Measurements from ENCODE around the gene GOPC. TPM values are rescaled to one million over a fixed set of nuclear protein-coding genes. Genes with fewer than 3 reads are reported as not detected.
"Not testable (repeated sequence)": the region's sequence is repeated elsewhere in the genome, so short reads cannot be mapped to it uniquely, and the experiment has no call there.

Gene GOPC
- total RNA-seq, 1 experiment from 2014 or later = 14.1 TPM

DNA sequence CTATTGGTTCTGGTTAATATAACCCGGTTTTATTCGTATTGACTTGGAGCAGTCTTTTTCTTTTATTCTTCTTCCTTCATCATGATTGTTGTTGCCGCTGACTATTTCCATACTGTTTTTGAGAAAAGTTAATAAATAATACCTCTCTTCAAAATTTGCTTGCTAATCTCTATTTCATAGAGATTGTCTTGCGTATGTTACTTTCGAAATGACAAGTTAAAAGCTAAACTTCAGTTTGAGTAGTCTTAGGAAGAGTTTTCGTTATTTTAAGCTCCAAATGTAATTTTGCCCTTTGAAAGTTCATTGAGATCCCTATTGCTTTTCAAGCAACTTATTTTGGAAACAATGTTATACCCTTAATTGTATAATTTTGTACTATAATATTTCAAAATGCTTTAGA, 83.4 kb downstream of the GOPC start:
- DNase-seq = no peak
- no TSS peak for BruUV-seq (replicated peaks)
- H3K9me2 ChIP-seq (ENCODE audit: insufficient read depth) = no peaks in the 10 kb centered on the region
- no peak overlapping the region for H3K27ac ChIP-seq
- H3K36me3 ChIP-seq (ENCODE audit: low read depth) = no peaks in the 10 kb centered on the region
- no peaks in the 10 kb centered on the region for H4K20me1 ChIP-seq (ENCODE audit: insufficient read depth)
- 0 out of 2 replicates have a peak, but pooled peaks cover 6% of the 10 kb centered on the region for H3F3A ChIP-seq (ENCODE audit: insufficient read depth, low read depth)
- peaks cover 4% of the 10 kb centered on the region; the same call in 1 of the 2 replicates for H3K4me1 ChIP-seq (replicated peaks; ENCODE audit: insufficient read depth)
- no peak for TF ChIP-seq EZH2 (IDR thresholded peaks at IDR 0.05; ENCODE audit: low read depth)
- TF ChIP-seq, protein P1, sequence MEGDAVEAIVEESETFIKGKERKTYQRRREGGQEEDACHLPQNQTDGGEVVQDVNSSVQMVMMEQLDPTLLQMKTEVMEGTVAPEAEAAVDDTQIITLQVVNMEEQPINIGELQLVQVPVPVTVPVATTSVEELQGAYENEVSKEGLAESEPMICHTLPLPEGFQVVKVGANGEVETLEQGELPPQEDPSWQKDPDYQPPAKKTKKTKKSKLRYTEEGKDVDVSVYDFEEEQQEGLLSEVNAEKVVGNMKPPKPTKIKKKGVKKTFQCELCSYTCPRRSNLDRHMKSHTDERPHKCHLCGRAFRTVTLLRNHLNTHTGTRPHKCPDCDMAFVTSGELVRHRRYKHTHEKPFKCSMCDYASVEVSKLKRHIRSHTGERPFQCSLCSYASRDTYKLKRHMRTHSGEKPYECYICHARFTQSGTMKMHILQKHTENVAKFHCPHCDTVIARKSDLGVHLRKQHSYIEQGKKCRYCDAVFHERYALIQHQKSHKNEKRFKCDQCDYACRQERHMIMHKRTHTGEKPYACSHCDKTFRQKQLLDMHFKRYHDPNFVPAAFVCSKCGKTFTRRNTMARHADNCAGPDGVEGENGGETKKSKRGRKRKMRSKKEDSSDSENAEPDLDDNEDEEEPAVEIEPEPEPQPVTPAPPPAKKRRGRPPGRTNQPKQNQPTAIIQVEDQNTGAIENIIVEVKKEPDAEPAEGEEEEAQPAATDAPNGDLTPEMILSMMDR (conservative IDR thresholded peaks at IDR 0.05) = no peak
- intact Hi-C loops (cut with micrococcal nuclease; ENCODE audit: unreplicated experiment) = no loop called here
- no peaks in the 10 kb centered on the region for H3K27me3 ChIP-seq (ENCODE audit: insufficient read depth, low read depth)
- no peak overlapping the region for H2AFZ ChIP-seq
- no peaks in the 10 kb centered on the region for H3K79me2 ChIP-seq (ENCODE audit: low read depth)
- H3K9me3 ChIP-seq (ENCODE audit: insufficient read depth, low read depth) = no peaks in the 10 kb centered on the region
- POLR2A ChIA-PET (ENCODE audit: unreplicated experiment) = no interaction called here
- no peak overlapping the region for H3K4me3 ChIP-seq
- H3K4me2 ChIP-seq = no peak overlapping the region
- CTCF ChIA-PET = no interaction called here

DNA sequence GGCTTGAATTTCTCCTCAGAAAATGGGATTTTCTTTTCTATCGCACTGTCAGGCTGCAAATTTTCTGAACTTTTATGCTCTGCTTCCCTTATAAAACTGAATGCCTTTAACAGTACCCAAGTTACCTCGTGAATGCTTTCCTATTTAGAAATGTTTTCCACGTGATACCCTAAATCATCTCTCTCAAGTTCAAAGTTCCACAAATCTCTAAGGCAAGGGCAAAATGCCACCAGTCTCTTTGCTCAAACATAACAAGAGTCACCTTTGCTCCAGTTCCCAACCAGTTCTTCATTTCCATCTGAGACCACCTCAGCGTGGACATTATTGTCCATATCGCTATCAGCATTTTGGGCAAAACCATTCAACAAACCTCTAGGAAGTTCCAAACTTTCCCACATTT, 84.3 kb downstream of the GOPC start:
- H3K79me2 ChIP-seq (ENCODE audit: low read depth); POLR2A ChIA-PET (ENCODE audit: unreplicated experiment); CTCF ChIA-PET; H4K20me1 ChIP-seq (ENCODE audit: insufficient read depth); intact Hi-C loops (cut with micrococcal nuclease; ENCODE audit: unreplicated experiment); H3F3A ChIP-seq (ENCODE audit: insufficient read depth, low read depth); H3K9me2 ChIP-seq (ENCODE audit: insufficient read depth); H3K27ac ChIP-seq; H3K4me2 ChIP-seq; H3K9me3 ChIP-seq (ENCODE audit: insufficient read depth, low read depth); H2AFZ ChIP-seq; H3K36me3 ChIP-seq (ENCODE audit: low read depth); H3K27me3 ChIP-seq (ENCODE audit: insufficient read depth, low read depth); BruUV-seq (replicated peaks); H3K4me3 ChIP-seq; H3K4me1 ChIP-seq (replicated peaks; ENCODE audit: insufficient read depth); DNase-seq: not testable (repeated sequence)

DNA sequence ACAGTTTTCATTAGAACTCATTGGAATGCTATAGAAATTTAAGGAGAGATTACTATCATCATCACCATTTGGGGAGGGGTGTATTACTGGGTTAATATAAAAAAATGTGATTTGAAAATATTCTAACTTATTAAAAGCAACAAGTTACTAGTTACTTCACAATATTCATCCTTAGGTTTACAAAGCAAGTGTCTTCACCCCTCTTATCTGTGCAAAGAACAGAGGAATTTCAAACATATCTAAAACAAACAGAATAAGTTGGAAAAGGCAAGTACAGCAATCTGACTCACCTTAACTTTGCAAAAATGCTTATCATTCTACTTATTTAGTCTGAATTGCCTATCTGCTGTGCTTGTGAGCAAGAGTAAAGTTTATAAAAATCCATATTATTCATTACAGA, 87.0 kb downstream of the GOPC start:
- no peak overlapping the region for H3K4me3 ChIP-seq
- no TSS peak for BruUV-seq (replicated peaks)
- CTCF ChIA-PET = no interaction called here
- H3K27ac ChIP-seq = no peak overlapping the region
- POLR2A ChIA-PET (ENCODE audit: unreplicated experiment) = no interaction called here
- intact Hi-C loops (cut with micrococcal nuclease; ENCODE audit: unreplicated experiment) = loop anchor here (2.0 kb wide), 1 partner anchor 51 kb away; no protein-coding TSS in a partner anchor
- no peak overlapping the region for H2AFZ ChIP-seq
- H3K79me2 ChIP-seq (ENCODE audit: low read depth) = no peaks in the 10 kb centered on the region
- H3K9me2 ChIP-seq (ENCODE audit: insufficient read depth) = no peaks in the 10 kb centered on the region
- no peaks in the 10 kb centered on the region for H4K20me1 ChIP-seq (ENCODE audit: insufficient read depth)
- TF ChIP-seq, protein P1 (conservative IDR thresholded peaks at IDR 0.05) = no peak
- no peak for TF ChIP-seq EZH2 (IDR thresholded peaks at IDR 0.05; ENCODE audit: low read depth)
- no peaks in the 10 kb centered on the region for H3K9me3 ChIP-seq (ENCODE audit: insufficient read depth, low read depth)
- H3K36me3 ChIP-seq (ENCODE audit: low read depth) = no peaks in the 10 kb centered on the region
- no peak overlapping the region for H3K4me2 ChIP-seq
- DNase-seq = peak in 1 of 2 experiments; percentile 55
- peaks cover 4% of the 10 kb centered on the region; the same call in 1 of the 2 replicates for H3K4me1 ChIP-seq (replicated peaks; ENCODE audit: insufficient read depth)
- no peaks in the 10 kb centered on the region for H3K27me3 ChIP-seq (ENCODE audit: insufficient read depth, low read depth)
- 0 out of 2 replicates have a peak, but pooled peaks cover 6% of the 10 kb centered on the region for H3F3A ChIP-seq (ENCODE audit: insufficient read depth, low read depth)

DNA sequence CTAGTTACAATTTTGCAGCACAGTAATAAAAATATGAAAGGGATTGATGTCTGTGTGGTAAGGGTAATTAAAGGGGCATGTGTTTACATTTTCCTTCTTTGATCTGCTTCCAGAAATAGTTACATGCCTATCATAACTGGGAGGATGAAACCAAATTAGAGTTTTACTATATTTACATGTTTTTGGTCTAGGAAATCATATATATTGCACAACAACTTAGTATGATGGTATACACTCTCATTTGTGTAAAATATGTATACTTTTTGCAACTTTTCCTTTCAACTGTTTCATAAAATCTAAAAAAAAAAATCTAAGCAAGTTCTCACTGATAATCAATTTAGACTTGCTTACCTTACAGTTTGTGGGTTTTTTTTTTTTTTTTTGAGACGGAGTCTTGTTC, 87.7 kb downstream of the GOPC start:
- Histone ChIP-seq H3K27me3 (ENCODE audit: insufficient read depth, low read depth) (no peaks in the 10 kb centered on the region), H4K20me1 (ENCODE audit: insufficient read depth) (no peaks in the 10 kb centered on the region), H3F3A (ENCODE audit: insufficient read depth, low read depth) (0 out of 2 replicates have a peak, but pooled peaks cover 6% of the 10 kb centered on the region), H3K4me1 (replicated peaks; ENCODE audit: insufficient read depth) (peaks cover 4% of the 10 kb centered on the region; the same call in 1 of the 2 replicates), H3K36me3 (ENCODE audit: low read depth) (no peaks in the 10 kb centered on the region), H3K9me3 (ENCODE audit: insufficient read depth, low read depth) (no peaks in the 10 kb centered on the region), H3K79me2 (ENCODE audit: low read depth) (no peaks in the 10 kb centered on the region), H2AFZ (no peak overlapping the region), H3K4me2 (no peak overlapping the region), H3K27ac (no peak overlapping the region), H3K9me2 (ENCODE audit: insufficient read depth) (no peaks in the 10 kb centered on the region), H3K4me3 (no peak overlapping the region)
- intact Hi-C loops (cut with micrococcal nuclease; ENCODE audit: unreplicated experiment) = loop anchor here (2.0 kb wide), 1 partner anchor 50 kb away; no protein-coding TSS in a partner anchor
- DNase-seq = no peak
- no TSS peak for BruUV-seq (replicated peaks)
- ChIA-PET CTCF (no interaction called here), POLR2A (ENCODE audit: unreplicated experiment) (no interaction called here)
- TF ChIP-seq EZH2 (IDR thresholded peaks at IDR 0.05; ENCODE audit: low read depth) = no peak
- TF ChIP-seq, protein P1 (conservative IDR thresholded peaks at IDR 0.05) = no peak

Measured in PC-9 (cell line).